Mucosa of rectum (tissue), 2 donors: ENCODE results near the gene DOCK3.
A peak's percentile ranks its signal among the peaks of the same experiment; 100 is the strongest.
"Not testable (repeated sequence)": the region's sequence is repeated elsewhere in the genome, so short reads cannot be mapped to it uniquely, and the experiment has no call there.

Source experiments
- H3K27ac ChIP-seq, 2 donors: one replicate each; pipeline ENCODE4 v1.7.0; 2013; ENCODE audit warnings: inconsistent platforms in 2 of 2, low read depth in 2 of 2, low read length in 2 of 2
- H3K27me3 ChIP-seq, 2 donors: one replicate each; pipeline ENCODE4 v1.7.0; 2013; ENCODE audit warnings: low read length in 2 of 2; ENCODE audit not compliant: control insufficient read depth in 2 of 2, insufficient read depth in 2 of 2
- H3K36me3 ChIP-seq, 2 donors: one replicate each; pipeline ENCODE4 v1.7.0; 2013; ENCODE audit warnings: low read length in 2 of 2; ENCODE audit not compliant: control insufficient read depth in 2 of 2, insufficient read depth in 2 of 2
- H3K4me1 ChIP-seq, 2 donors: one replicate each; pipeline ENCODE4 v1.7.0; 2013; ENCODE audit warnings: low read length in 2 of 2, mild to moderate bottlenecking in 1 of 2; ENCODE audit not compliant: control insufficient read depth in 2 of 2, insufficient read depth in 2 of 2
- H3K4me3 ChIP-seq, 2 donors: one replicate each; pipeline ENCODE4 v1.7.0; 2013; ENCODE audit warnings: low read length in 2 of 2
- H3K9ac ChIP-seq, 2 donors: one replicate each; pipeline ENCODE4 v1.7.0; 2013; ENCODE audit warnings: low read length in 2 of 2, low read depth in 1 of 2, mild to moderate bottlenecking in 1 of 2
- H3K9me3 ChIP-seq, 2 donors: one replicate each; pipeline ENCODE4 v1.7.0; 2013; ENCODE audit warnings: low read length in 2 of 2; ENCODE audit not compliant: control insufficient read depth in 2 of 2
- donor health status: healthy.
- donor health status: Normal muscosa, but diverticular disease.

The DOCK3 gene

GRCh38 chr3:50675179-50676030, 678 bp downstream of the DOCK3 start:
- Histone ChIP-seq H3K4me1 (peaks cover 0 to 3% of the 10 kb centered on the region in 2 donors), H3K36me3 (no peaks in the 10 kb centered on the region), H3K27me3 (peaks cover 31 to 40% of the 10 kb centered on the region in 2 donors), H3K4me3 (peak overlapping the region in 1 of 2 donors; percentile 40), H3K9me3 (no peaks in the 10 kb centered on the region), H3K27ac (no peak overlapping the region), H3K9ac (no peak overlapping the region)

GRCh38 chr3:50676031-50676705, 1.4 kb downstream of the DOCK3 start:
- Histone ChIP-seq H3K27ac (no peak overlapping the region), H3K4me1 (peaks cover 0 to 3% of the 10 kb centered on the region in 2 donors), H3K9me3 (no peaks in the 10 kb centered on the region), H3K9ac (no peak overlapping the region), H3K36me3 (no peaks in the 10 kb centered on the region), H3K4me3 (no peak overlapping the region), H3K27me3 (peaks cover 35 to 40% of the 10 kb centered on the region in 2 donors)

- Histone ChIP-seq H3K4me1 (no peaks in the 10 kb centered on the region), H3K4me3 (no peak overlapping the region), H3K9ac (no peak overlapping the region), H3K36me3 (no peaks in the 10 kb centered on the region), H3K9me3 (no peaks in the 10 kb centered on the region), H3K27ac (no peak overlapping the region), H3K27me3 (peaks cover 0 to 1% of the 10 kb centered on the region in 2 donors)
Measured at GRCh38 chr3:50687127-50687751, 12.5 kb downstream of the DOCK3 start.

- no peaks in the 10 kb centered on the region for H3K36me3 ChIP-seq
- no peaks in the 10 kb centered on the region for H3K9me3 ChIP-seq
- no peaks in the 10 kb centered on the region for H3K27me3 ChIP-seq
- no peak overlapping the region for H3K9ac ChIP-seq
- no peak overlapping the region for H3K27ac ChIP-seq
- H3K4me3 ChIP-seq = no peak overlapping the region
- H3K4me1 ChIP-seq = no peaks in the 10 kb centered on the region
Measured at GRCh38 chr3:50687916-50688315, 13.2 kb downstream of the DOCK3 start.

- not testable (repeated sequence) for H3K9ac ChIP-seq, H3K4me3 ChIP-seq, H3K9me3 ChIP-seq, H3K4me1 ChIP-seq, H3K27ac ChIP-seq, H3K36me3 ChIP-seq, H3K27me3 ChIP-seq
Measured at GRCh38 chr3:50688602-50689001, 13.9 kb downstream of the DOCK3 start.

GRCh38 chr3:50689558-50689957, 14.8 kb downstream of the DOCK3 start:
- Histone ChIP-seq H3K4me1 (no peaks in the 10 kb centered on the region), H3K9ac (no peak overlapping the region), H3K27me3 (no peaks in the 10 kb centered on the region), H3K9me3 (no peaks in the 10 kb centered on the region), H3K36me3 (no peaks in the 10 kb centered on the region), H3K27ac (no peak overlapping the region), H3K4me3 (no peak overlapping the region)

GRCh38 chr3:50695031-50695430, 20.3 kb downstream of the DOCK3 start:
- Histone ChIP-seq H3K27me3 (no peaks in the 10 kb centered on the region), H3K4me1 (no peaks in the 10 kb centered on the region), H3K9me3 (no peaks in the 10 kb centered on the region), H3K36me3 (no peaks in the 10 kb centered on the region), H3K4me3 (no peak overlapping the region), H3K9ac (no peak overlapping the region), H3K27ac (no peak overlapping the region)

GRCh38 chr3:50696276-50696675, 21.5 kb downstream of the DOCK3 start:
- Histone ChIP-seq H3K9ac (no peak overlapping the region), H3K4me1 (no peaks in the 10 kb centered on the region), H3K4me3 (no peak overlapping the region), H3K9me3 (no peaks in the 10 kb centered on the region), H3K27me3 (no peaks in the 10 kb centered on the region), H3K36me3 (no peaks in the 10 kb centered on the region), H3K27ac (no peak overlapping the region)

- H3K9ac ChIP-seq = no peak overlapping the region
- H3K4me1 ChIP-seq = no peaks in the 10 kb centered on the region
- no peak overlapping the region for H3K27ac ChIP-seq
- H3K4me3 ChIP-seq = no peak overlapping the region
- H3K27me3 ChIP-seq = no peaks in the 10 kb centered on the region
- H3K9me3 ChIP-seq = no peaks in the 10 kb centered on the region
- no peaks in the 10 kb centered on the region for H3K36me3 ChIP-seq
Measured at GRCh38 chr3:50698269-50698668, 23.5 kb downstream of the DOCK3 start.

- Histone ChIP-seq H3K27me3 (no peaks in the 10 kb centered on the region), H3K36me3 (no peaks in the 10 kb centered on the region), H3K4me3 (no peak overlapping the region), H3K27ac (no peak overlapping the region), H3K4me1 (no peaks in the 10 kb centered on the region), H3K9me3 (no peaks in the 10 kb centered on the region), H3K9ac (no peak overlapping the region)
Measured at GRCh38 chr3:50708620-50709019, 33.9 kb downstream of the DOCK3 start.
